Cardiac septum (tissue), 1 donor: Measurements from ENCODE around the gene KREMEN2. TPM values are rescaled to one million over a fixed set of nuclear protein-coding genes. Genes with fewer than 3 reads are reported as not detected.
A peak's percentile ranks its signal among the peaks of the same experiment; 100 is the strongest.

Source experiments
- DNase-seq: peaks from one replicate; pipeline ENCODE4 v3.0.0-alpha.2; 2020; ENCODE audit warnings: low spot score
- intact Hi-C: fragments of 100-400 bp; cut with DNase I; formaldehyde crosslinking; loops from one replicate; pipeline ENCODE4 v1.14.0; 2022
- total RNA-seq: library from RNA; stranded (reverse); fragmentation: NEBNext Ultra II Directional; extraction: Animal tissue kit (Norgen Biotek cat#: 25700); gene quantifications from one replicate; pipeline ENCODE4 v1.2.1, GENCODE V29; 2021
- donor health status: DM: no; HTN: no; CAD: no.

KREMEN2 gene
- total RNA-seq, 1 donor from 2014 or later: not detected

GRCh38 chr16:2974319-2975056 lies 10.4 kb downstream of the KREMEN2 start:
- intact Hi-C loops: no loop called here
- DNase-seq: no peak

GRCh38 chr16:2975161-2975795 lies 11.2 kb downstream of the KREMEN2 start:
- no peak for DNase-seq
- intact Hi-C loops: no loop called here

GRCh38 chr16:2976201-2976600 lies 12.1 kb downstream of the KREMEN2 start:
- intact Hi-C loops: no loop called here

GRCh38 chr16:2976673-2977072 lies 12.6 kb downstream of the KREMEN2 start:
- intact Hi-C loops: no loop called here
- DNase-seq: no peak

More at GRCh38 chr16:2976201-2976600, 12.1 kb downstream of the KREMEN2 start:
- DNase-seq: no peak

GRCh38 chr16:2977440-2977839 lies 13.4 kb downstream of the KREMEN2 start:
- intact Hi-C loops: no loop called here
- no peak for DNase-seq

GRCh38 chr16:2979669-2980226 lies 15.7 kb downstream of the KREMEN2 start:
- DNase-seq: no peak
- intact Hi-C loops: no loop called here

- peak; percentile 97 for DNase-seq
- intact Hi-C loops: no loop called here
Observed at GRCh38 chr16:2980227-2981176, 16.4 kb downstream of the KREMEN2 start, which contains the start of gene PKMYT1. PKMYT1 (minus strand) TSS chr16:2980446; CDS start chr16:2979657, 789 bp downstream.

GRCh38 chr16:2981177-2981898 lies 17.3 kb downstream of the KREMEN2 start:
- intact Hi-C loops: no loop called here
- DNase-seq: no peak

- intact Hi-C loops: no loop called here
- no peak for DNase-seq
Observed at GRCh38 chr16:2981899-2982250, 17.8 kb downstream of the KREMEN2 start.

- intact Hi-C loops: no loop called here
Observed at GRCh38 chr16:2982402-2982801, 18.3 kb downstream of the KREMEN2 start.

GRCh38 chr16:2983706-2984136 lies 19.6 kb downstream of the KREMEN2 start:
- intact Hi-C loops: no loop called here
- DNase-seq: peak; percentile 91

More at GRCh38 chr16:2982402-2982801, 18.3 kb downstream of the KREMEN2 start:
- DNase-seq: no peak

- intact Hi-C loops: no loop called here
- no peak for DNase-seq
Observed at GRCh38 chr16:2985462-2985861, 21.4 kb downstream of the KREMEN2 start.

GRCh38 chr16:2985893-2986355 lies 21.8 kb downstream of the KREMEN2 start:
- peak; percentile 83 for DNase-seq
- intact Hi-C loops: no loop called here

- intact Hi-C loops: no loop called here
- no peak for DNase-seq
Observed at GRCh38 chr16:2986623-2987188, 22.6 kb downstream of the KREMEN2 start.

GRCh38 chr16:2987286-2987685 lies 23.2 kb downstream of the KREMEN2 start:
- intact Hi-C loops: no loop called here
- no peak for DNase-seq

- intact Hi-C loops: no loop called here
- DNase-seq: no peak
Observed at GRCh38 chr16:2987833-2988232, 23.8 kb downstream of the KREMEN2 start.

- DNase-seq: no peak
- intact Hi-C loops: no loop called here
Observed at GRCh38 chr16:2988590-2989099, 24.6 kb downstream of the KREMEN2 start.

- intact Hi-C loops: no loop called here
- DNase-seq: no peak
Observed at GRCh38 chr16:2990891-2991290, 26.8 kb downstream of the KREMEN2 start.
